ENCODE data around the gene RPL3.

- TF ChIP-seq EZH2phosphoT487 (IDR thresholded peaks at IDR 0.05; ENCODE audit: low read depth, severe bottlenecking, unreplicated experiment) (no peak), CTCF (IDR thresholded peaks at IDR 0.05; ENCODE audit: poor library complexity) (no peak), EZH2 (IDR thresholded peaks at IDR 0.05; ENCODE audit: borderline replicate concordance) (no peak)
These were observed 7.0 kb downstream of the RPL3 start for GRCh38 chr22:39312410-39312809.
